HTR-8/SVneo (cell line): ENCODE data around the gene PRSS50.
"Not testable (repeated sequence)": the region's sequence is repeated elsewhere in the genome, so short reads cannot be mapped to it uniquely, and the experiment has no call there.

Source experiments
- DNase-seq: peaks from one replicate; pipeline ENCODE4 v3.0.0; 2011; ENCODE audit warnings: low spot score, mixed read lengths; ENCODE audit not compliant: insufficient read length
- FAIRE-seq: peaks from 2 replicates; lab custom pipeline; 2011; peaks lifted over from hg19 to GRCh38; lab: Jason Lieb, UNC

PRSS50 gene, protein sequence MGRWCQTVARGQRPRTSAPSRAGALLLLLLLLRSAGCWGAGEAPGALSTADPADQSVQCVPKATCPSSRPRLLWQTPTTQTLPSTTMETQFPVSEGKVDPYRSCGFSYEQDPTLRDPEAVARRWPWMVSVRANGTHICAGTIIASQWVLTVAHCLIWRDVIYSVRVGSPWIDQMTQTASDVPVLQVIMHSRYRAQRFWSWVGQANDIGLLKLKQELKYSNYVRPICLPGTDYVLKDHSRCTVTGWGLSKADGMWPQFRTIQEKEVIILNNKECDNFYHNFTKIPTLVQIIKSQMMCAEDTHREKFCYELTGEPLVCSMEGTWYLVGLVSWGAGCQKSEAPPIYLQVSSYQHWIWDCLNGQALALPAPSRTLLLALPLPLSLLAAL

DNA sequence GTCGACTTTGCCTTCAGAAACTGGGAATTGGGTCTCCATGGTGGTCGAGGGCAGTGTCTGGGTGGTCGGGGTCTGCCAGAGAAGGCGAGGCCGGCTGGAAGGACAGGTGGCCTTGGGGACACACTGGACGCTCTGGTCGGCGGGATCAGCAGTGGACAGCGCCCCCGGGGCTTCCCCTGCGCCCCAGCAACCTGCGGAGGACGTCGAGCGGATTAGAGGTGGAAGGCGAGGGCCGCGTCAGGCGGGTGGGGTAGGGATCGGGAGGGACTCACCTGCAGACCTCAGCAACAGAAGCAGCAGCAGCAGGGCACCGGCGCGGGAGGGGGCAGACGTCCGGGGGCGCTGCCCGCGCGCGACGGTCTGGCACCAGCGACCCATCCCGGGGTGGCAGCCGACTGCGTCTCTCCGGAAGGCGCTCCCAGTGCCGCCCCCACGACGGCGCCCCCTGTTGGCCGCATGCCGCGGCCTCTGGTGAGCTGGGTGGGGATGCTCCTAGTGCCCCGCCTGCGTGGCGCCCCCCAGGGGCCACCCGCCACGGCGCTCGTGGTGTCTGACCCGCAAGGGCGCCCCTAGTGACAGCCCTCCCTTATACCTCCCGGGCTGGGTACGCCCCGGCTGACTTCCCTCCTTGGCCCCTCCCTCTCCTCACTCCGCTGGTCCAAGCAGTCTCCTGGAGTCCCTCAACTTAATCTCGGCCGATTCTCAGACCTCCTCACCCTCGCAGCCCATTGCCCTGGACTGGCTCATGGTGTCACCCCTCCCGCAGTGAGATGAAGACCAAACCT lies at the start of gene PRSS50:
PRSS50 (minus strand) TSS at position 423 of the 785 bp plus-strand sequence; CDS start at position 378, 45 bp downstream.
- FAIRE-seq (no peak), DNase-seq (no peak)

DNA sequence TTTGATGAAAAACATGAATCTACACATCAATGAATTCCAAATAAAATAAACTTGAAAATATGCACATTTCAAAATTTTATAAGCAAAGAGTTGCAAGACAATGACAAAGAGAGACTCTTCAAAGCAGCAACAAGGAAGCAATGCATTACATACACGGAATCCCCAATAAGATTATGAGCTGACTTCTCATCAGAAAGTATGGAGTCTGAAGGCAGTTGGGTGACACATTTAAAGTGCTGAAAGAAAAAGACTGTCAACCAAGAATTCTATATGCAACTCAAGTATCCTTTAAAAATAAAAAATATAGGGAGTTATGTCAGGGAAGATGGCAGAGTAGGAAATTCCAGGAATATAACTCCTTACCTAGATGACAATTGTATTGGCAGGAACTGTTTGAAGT lies 46.5 kb upstream of the PRSS50 start:
- FAIRE-seq (no peak), DNase-seq (no peak)

DNA sequence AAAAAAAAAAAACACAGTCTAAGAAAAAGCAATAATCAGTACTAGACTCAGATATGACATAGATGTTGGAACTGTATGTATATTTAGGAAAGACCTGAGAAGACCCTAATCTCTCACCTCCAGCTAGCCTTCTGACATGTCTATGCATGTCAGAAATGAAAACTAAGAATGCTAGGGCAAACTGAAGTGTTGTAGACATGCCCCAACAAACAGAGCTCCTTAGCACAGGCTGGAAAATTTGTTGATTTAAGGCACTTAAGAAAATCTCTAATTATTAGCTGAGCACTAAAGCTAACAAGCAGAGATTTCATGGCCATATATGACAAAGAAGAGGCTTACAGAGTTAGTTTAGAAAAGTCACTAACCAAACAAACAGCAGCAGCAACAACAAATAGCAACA lies 45.5 kb upstream of the PRSS50 start:
- DNase-seq (no peak), FAIRE-seq (no peak)

DNA sequence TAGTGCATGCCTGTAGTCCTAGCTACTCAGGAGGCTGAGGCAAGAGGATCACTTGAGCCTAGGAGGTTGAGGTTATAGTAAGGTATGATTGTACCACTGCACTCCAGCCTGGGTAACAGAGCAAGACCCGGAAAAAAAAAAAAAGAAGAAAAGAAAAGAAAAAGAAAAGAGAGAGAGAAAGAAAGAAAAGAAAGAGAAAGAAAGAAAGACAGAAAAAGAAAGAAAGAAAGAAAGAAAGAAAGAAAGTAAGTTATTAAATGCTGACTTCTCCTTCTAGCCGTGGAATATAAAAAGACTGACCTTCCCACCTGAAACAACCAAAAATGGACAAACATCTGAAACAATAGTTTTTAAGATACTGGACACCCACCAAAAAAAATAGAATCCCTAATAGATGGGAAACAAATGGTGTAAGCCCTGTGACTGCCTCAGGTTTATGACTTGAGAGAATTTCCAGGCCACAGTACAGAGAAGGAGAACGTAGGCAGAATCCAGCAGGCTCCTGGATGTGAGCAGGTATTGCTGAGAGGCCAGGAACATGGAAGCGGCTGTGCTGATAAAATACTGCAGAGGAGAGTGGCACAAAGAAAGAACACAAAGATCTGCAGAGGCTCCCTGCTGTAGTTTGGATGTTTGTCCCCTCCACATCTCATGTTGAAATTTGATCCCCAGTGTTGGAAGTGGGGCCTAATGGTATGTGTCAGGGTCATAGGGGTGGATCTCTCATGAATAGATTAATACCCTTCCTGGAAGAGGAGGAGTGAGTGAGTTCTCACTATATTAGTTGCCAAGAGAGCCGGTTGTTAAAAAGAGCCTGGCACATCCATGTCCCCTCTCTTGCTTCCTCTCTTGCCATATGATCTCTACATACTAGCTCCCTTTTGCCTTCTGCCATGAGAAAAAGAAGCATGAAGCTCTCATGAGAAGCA lies 41.8 kb upstream of the PRSS50 start:
- DNase-seq, result no peak

DNA sequence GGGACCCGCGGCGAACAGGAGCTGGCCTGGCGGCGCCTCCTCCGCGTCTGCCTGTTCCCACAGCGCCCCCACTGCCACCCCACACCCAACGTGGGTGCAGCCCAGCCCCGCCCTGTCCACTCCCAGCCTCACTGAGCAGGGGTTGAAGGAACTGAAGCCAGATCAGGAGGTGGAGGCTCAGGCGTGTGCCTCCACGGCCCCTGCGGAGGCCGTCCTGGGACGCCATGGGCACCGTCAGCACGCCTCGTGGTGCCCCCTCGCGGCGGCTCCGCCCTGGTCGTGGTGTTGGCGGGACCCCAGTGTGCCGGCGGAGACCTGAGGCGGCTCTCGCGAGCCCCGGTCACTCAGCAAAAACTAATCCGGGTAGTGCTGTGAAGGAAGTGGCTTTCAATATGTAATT lies 39.0 kb upstream of the PRSS50 start:
- DNase-seq (no peak), FAIRE-seq (no peak)

More for the DNA sequence above, 41.8 kb upstream of the PRSS50 start:
- FAIRE-seq, result no peak

DNA sequence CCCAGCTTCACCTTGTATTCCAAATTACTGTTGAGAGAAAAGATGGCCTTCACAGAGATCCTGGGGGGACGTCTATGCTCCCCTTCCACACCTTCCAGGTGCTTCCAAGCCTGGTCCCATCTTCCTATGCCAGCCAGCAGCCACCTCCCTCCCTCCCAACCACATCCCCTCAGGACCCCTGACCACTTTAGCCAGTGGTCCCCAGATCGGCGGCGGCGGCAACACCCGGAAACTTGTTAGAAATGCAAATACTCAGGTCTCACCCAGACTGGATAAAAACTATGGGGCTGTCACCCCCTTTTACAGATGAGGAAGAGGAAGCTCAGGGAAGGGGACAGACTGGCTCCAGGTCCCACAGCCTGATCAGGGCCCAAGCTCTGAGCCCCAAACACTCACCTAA lies 38.0 kb upstream of the PRSS50 start:
- FAIRE-seq (no peak), DNase-seq (no peak)

DNA sequence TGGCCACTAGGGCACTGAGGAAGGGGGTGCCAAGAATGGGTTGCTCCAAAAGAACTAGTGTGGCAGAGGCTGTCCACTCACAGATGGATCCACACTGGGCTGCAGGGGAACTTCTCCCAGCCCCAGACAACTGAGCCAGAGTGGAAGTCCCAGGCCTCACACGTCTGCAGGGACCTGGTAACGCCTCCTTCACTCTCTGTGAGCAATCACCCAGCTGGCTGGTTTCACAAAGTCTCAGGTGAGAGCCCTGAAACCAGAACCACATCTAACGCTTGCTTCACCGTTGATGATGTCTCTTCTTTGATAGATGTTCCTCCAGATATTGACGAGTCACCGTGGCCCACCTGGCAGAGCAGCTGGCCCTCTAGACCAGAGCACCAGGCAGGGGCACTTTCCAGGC lies 35.5 kb upstream of the PRSS50 start:
- not testable (repeated sequence) for FAIRE-seq, DNase-seq

DNA sequence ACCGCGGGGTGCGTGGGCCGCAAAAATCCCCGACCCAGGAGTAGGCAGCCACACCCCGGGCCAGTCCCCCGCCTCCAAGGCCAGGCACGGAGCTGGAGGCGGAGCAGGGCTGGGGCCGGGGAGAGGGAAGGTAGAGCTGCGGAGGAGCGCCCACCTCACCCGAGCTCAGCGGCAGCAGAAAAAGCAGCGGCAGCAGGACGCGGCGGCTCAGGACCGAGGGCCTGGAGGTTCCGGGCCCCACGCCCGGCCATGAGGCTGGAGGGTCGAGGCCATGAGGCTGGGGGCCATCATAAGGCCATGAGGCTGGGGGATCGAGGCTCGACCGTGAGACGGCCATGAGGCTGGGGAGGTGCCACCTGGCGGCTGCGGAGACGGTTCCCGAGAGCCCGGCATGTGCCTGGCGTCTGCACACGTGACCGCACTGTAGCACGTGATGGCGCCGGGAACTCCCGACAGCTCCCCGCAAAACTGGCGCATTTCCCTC lies 32.9 kb upstream of the PRSS50 start:
- DNase-seq, result no peak
- no peak for FAIRE-seq

DNA sequence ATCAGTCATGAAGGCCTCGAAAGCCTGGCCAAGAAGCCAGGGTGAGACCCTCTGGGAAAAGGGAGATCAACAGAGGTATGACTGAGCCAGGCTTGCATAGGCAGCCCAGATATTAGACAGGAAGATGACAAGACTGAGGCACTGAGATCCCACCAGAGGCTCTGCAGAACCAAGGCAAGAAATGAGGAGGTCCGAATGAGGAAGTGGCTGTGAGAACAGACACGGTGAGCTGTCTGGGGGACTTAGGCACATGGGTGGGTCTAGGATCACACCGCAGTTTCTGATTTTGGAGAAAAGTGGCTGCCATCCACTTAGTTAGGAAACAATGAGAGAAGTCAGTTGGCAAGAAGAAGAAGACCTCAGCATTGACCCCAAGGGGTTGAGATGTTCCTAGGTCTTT lies 31.5 kb upstream of the PRSS50 start:
- DNase-seq, result no peak
- no peak for FAIRE-seq

DNA sequence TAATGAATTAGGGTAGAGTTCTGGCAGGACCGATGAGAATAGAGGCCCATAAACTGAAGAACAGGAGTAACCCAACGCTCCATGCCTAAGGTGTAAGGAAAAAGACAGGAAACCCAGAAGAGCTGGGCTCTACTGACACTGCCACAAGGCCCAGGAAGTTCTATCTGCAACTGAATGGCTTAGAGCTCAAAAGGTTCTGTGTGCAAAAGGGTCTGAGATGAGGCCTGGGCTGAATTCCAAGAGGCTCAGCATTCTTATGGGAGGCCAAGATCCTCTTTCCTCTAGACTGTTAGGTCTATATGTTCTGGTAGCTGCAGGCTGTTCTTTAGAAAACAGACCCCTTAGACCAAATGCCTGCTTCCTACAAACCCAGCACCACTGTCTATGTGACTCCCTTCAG lies 30.5 kb upstream of the PRSS50 start:
- FAIRE-seq (no peak), DNase-seq (no peak)

DNA sequence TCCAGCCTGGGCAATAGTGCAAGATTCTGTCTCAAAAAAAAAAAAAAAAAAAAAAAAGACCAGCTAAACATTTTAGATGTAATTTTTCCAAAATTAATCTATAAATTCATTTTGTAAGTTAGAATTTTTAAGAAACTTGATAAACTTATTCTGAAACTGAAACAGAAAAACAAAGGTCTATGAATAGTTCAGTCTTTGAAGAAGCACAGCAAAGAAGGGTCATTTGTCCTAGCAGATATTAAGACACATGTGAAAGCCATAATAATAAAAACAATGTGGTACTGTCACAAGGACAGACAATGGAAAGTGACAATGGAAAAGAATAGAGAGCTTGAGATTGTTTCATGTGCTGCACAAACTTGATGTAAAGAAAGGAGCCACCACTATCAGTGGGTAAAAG lies 29.0 kb upstream of the PRSS50 start:
- DNase-seq (no peak), FAIRE-seq (no peak)

DNA sequence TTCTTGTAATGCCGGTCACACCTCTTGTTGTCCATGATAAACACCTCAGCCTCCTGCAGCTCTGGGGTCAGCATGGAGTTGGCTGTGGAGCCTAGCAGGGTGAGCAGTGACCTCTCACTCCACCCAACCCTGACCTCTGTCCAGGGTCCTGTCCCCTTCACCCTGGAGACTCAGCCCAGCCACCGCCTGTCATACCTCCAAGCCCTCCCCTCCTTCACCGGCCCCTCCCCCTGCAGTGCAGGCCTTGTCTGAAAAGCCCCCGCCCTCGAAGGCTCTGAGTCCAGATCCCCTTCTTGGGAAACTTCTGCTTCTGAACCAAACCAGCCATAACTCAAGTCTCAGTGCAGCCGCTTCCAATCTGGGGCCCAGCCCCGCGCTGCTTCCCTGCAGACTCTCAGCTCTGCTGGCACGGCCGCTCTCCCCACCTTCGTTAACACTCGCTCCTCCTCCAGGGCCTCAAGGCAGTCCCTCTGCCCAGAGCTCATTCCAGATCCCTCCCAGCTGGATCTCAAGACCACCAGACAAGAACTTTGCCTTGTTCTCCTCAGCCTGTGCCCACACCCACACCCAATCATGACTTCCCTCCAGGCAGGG lies 25.4 kb upstream of the PRSS50 start:
- DNase-seq (no peak), FAIRE-seq (no peak)

DNA sequence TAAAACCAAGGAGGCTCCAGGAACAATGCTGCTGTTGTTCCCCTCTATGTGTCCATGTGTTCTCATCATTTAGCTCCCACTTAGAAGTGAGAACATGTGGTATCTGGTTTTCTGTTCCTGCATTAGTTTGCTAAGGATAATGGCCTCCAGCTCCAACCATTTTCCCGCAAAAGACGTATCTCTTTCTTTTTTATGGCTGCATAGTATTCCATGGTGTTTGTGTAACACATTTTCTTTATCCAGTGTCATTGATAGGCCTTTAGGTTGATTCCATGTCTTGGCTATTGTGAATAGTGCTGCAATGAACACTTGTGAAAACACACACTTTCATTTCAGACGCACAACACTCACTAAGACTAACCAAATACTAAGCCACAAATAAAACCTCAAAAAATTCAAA lies 21.9 kb upstream of the PRSS50 start:
- not testable (repeated sequence) for DNase-seq, FAIRE-seq

DNA sequence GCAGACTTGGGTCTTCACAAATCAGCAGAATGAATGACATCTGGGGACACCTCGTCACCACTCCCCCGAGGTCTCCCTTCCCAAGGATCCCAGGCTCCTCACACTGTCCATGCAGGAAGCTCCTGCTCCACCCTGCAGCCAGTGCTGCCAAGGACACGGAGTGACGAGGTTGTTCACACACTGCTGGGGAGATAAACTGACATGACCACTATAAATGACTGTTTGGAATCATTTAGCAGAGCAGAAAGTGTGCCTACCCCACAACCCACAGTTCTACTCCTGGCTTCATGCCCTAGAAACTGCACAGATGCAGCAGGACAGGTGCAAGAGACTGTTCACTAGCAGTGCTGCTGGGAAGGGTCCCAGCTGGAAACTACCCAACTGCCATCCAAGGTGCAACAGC lies 19.7 kb upstream of the PRSS50 start:
- no peak for DNase-seq
- no peak for FAIRE-seq

DNA sequence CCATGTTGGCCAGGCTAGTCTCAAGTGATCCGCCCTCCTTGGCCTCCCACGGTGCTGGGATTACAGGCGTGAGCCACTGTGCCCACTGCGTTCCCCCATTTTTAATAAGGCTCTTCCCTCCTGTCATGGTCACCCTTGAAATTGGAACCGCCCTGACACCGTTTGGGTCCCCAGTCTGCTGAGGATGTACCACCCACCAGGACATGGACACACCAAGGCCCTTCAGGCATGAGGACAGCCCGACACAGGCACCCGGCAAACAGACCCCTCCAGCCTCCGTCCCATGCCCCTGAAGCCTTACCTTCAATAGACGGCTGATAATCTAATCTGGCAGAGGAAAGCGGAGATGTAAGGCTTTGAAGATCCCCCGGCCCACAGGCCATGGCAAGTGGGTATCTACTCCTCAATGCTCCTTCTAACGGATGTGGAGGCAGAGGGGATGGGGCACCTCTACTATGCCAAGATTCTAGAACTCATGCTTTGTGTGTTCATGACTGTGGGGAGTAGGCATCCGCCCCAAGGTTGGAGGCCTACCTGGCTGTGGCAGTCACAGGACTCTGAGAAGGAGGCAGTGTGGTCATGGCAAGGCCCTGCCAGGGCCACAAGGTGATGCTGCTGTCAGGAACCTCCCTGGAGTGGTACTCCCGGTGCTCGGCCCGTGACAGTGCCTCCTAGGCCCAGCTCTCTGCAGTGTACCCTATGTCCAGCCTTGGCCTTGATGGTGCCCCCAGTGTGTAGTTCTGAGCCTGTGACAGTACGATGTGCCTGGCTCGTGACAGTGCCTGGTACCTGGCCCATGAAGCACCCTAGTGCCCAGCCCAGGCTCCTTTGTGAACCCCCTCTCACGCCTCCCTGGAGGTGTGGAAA lies 18.6 kb upstream of the PRSS50 start:
- DNase-seq, result no peak
- no peak for FAIRE-seq

DNA sequence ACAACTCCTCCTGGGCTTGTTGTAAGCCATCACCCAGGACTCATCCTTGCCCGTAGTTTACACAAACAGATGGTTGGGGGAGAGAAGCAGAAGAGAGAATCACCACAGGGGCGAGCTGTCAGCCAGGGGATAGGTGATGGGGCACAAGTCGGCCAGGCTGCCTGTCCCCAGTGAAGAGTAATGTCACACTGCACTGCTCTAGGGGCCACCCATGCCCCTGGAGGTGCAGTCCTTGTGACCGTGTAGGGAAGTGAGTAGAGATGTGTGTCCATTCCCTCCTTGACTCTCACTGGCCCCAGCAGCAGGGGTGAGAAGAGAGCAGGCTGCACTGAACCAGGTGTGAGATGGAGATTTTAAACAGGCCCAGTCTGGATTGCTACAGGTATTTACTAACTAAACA lies 17.1 kb upstream of the PRSS50 start:
- no peak for DNase-seq
- FAIRE-seq, result no peak

DNA sequence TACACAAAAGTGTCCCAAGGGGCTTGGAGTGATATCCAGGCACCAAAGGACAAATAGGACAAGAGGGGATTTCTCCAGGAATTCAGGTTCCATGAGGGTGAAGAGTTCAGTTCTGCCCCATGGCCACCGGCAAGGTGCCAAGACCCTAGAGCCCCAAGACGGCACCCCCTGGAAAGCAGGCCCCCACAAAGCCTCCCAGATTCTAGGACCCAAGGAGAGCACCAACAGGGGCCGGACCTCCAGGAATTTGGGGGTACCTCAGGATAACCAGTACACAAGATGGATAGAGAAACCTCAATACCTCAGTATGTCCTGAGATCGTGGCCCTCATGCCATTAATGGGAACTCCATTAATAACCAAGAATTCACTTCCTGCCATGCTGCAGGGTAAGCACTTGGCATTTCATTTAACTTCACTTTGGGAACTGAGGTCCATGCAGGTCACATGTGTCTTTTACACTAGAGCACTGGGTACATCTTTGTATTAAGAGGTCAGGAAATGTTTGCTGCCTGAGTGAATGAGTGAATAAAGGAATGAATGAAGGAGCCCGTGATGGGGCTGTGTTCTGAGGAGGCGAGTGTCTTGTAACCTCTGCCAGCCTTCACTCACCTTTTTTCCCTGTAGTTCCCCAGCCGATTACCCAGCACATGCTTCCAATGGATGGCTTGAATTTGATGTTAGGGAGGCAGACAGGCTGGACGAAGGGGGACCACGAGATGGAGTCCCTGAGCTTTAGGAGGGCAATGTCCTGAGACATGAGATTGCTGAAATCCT lies 15.5 kb upstream of the PRSS50 start:
- DNase-seq (peak; percentile 32), FAIRE-seq (no peak)

DNA sequence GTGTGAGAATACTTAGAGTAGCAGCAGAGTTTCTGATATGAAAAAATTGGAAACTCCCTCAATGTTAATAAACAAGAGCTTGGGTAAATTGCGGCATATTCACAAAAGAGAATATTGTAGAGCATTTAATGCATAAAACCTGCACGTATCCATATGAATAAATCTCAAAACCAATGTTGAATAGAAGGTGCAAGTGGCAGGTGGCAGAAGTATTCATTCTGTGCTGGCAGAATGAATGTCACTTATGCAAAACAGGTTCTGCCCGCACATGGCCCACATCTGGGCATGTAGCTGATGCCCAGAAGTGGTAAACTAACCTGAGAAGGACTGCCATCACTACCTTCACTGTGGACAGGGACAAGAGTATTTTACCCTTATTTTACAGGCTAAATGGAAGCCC lies 14.1 kb upstream of the PRSS50 start:
- FAIRE-seq (no peak), DNase-seq (no peak)
